Fibroblast of pulmonary artery (primary cell): ENCODE results near the gene HIPK3.

Experiments
- DNase-seq: peaks from one replicate; pipeline ENCODE4 v3.0.0-alpha.2; 2010; ENCODE audit warnings: low read depth
- H3K4me3 ChIP-seq: replicated peaks from 2 replicates; pipeline ENCODE4 v1.5.1; 2011; ENCODE audit warnings: low read depth, mild to moderate bottlenecking, control low read depth, low read length, moderate library complexity
- TF ChIP-seq, protein P1 (sequence below): IDR thresholded peaks from 2 replicates; pipeline ENCODE4 v1.5.1; 2011; ENCODE audit warnings: mild to moderate bottlenecking, control low read depth, low read length, inconsistent platforms; ENCODE audit errors: missing control alignments

HIPK3 gene

DNA sequence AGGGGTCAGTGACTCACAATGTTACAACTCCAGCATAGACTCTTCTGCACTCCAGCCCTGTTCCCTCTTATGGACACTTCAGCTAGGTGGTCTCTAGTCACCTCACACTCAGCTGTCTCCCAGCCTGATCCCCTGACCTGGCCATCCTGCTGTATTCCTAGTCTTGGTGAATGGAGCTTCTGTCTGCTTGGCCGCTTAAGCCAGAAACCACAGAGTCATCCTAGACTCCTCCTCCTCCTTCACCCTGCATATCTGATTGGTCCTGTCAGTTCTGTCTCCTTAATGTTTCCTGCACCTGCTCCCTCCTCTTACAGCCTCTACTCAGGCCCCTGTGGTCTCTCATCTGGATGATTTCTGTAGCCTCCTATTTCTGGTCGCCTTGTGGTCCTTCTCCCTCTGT lies 144.9 kb downstream of the HIPK3 start:
- H3K4me3 ChIP-seq: no peak overlapping the region
- TF ChIP-seq, protein P1, sequence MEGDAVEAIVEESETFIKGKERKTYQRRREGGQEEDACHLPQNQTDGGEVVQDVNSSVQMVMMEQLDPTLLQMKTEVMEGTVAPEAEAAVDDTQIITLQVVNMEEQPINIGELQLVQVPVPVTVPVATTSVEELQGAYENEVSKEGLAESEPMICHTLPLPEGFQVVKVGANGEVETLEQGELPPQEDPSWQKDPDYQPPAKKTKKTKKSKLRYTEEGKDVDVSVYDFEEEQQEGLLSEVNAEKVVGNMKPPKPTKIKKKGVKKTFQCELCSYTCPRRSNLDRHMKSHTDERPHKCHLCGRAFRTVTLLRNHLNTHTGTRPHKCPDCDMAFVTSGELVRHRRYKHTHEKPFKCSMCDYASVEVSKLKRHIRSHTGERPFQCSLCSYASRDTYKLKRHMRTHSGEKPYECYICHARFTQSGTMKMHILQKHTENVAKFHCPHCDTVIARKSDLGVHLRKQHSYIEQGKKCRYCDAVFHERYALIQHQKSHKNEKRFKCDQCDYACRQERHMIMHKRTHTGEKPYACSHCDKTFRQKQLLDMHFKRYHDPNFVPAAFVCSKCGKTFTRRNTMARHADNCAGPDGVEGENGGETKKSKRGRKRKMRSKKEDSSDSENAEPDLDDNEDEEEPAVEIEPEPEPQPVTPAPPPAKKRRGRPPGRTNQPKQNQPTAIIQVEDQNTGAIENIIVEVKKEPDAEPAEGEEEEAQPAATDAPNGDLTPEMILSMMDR: no peak
- DNase-seq: no peak

DNA sequence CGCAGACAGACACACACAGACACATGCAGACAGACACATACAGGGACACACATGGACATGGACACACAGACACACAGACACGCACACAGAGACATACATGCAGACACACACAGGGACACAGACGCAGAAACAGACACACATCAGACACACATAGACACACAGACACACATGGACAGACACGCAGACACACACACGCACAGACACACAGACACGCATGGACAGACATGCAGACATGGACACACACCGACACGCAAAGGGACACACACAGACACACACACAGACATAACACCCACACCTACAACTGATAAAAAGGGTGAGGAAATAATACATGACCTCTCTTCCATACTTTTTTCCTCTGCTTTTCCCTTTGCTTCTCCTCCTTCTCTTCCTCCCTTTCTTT lies 146.2 kb downstream of the HIPK3 start:
- no peak overlapping the region for H3K4me3 ChIP-seq
- TF ChIP-seq, protein P1: no peak
- DNase-seq: no peak

DNA sequence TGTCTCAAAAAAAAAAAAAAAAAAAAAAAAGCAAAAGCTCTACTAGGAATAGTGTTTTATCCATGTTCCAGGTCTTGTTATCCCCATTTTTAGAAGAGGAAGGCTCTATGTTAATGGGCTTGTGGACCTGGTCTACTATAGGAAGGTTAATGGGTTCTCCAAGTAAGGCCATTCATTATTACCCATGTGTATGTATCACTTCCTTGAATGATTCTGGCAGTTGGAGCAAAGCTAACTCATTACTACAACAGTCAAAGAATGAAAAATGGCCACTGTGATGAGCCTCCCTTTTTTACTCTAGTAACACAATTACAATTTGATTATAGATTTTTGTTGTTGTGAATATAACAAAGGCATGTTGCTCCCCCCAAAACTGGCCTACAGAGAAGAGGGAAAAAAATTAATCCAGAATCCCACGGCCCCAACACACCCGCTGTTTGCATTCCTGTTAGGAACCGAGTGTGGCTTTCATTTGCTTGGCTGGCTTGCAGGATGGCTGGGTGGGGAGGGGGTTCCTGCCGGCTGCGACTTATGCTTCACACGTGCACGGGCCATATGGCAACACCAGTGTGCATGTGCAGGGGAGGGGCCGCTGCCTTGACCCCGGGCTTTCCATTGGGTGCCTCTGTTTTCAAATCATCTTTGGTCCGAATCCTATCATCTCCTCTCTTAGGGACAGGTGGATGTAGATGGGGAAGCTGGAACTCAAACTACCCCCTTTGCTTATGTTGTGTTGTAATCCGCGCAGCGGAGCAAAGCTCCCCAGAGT lies 148.8 kb downstream of the HIPK3 start:
- H3K4me3 ChIP-seq: no peak overlapping the region
- TF ChIP-seq, protein P1: no peak
- DNase-seq: no peak
